ENCODE data around the gene RBM26.

RBM26 gene

DNA sequence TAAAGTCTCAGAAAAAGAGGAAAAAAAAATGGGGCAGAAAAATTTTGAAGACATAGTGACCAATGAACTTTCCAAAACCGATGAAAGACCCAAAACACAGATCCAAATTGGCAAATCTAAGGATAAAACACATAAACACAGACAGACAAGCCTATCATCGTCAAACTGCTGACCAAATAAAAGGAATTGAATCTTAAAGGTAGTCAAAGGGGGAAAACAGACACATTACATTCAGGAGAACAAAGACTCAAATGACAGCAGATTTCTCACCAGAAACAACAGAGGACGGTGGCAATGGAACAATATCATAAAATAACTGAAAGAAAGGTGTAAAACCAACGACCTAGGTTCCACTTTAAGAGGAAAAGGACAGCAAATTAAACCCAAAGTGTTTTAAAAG lies 10.2 kb downstream of the RBM26 start:
- TF ChIP-seq ARNTL (CRISPR knock-in tag; IDR thresholded peaks at IDR 0.05; ENCODE audit: borderline replicate concordance, low read depth): no peak
- TF ChIP-seq SNAI2 (CRISPR knock-in tag; IDR thresholded peaks at IDR 0.05): no peak
- no peak for TF ChIP-seq PPARA (CRISPR knock-in tag; IDR thresholded peaks at IDR 0.05; ENCODE audit: borderline replicate concordance)
- TF ChIP-seq ZC3H10 (CRISPR knock-in tag; IDR thresholded peaks at IDR 0.05): no peak
- TF ChIP-seq ZNF8 (CRISPR knock-in tag; IDR thresholded peaks at IDR 0.05): no peak
- TF ChIP-seq, protein P1, sequence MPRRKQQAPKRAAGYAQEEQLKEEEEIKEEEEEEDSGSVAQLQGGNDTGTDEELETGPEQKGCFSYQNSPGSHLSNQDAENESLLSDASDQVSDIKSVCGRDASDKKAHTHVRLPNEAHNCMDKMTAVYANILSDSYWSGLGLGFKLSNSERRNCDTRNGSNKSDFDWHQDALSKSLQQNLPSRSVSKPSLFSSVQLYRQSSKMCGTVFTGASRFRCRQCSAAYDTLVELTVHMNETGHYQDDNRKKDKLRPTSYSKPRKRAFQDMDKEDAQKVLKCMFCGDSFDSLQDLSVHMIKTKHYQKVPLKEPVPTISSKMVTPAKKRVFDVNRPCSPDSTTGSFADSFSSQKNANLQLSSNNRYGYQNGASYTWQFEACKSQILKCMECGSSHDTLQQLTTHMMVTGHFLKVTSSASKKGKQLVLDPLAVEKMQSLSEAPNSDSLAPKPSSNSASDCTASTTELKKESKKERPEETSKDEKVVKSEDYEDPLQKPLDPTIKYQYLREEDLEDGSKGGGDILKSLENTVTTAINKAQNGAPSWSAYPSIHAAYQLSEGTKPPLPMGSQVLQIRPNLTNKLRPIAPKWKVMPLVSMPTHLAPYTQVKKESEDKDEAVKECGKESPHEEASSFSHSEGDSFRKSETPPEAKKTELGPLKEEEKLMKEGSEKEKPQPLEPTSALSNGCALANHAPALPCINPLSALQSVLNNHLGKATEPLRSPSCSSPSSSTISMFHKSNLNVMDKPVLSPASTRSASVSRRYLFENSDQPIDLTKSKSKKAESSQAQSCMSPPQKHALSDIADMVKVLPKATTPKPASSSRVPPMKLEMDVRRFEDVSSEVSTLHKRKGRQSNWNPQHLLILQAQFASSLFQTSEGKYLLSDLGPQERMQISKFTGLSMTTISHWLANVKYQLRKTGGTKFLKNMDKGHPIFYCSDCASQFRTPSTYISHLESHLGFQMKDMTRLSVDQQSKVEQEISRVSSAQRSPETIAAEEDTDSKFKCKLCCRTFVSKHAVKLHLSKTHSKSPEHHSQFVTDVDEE (CRISPR knock-in tag; IDR thresholded peaks at IDR 0.05): no peak
- TF ChIP-seq BACH2 (CRISPR knock-in tag; IDR thresholded peaks at IDR 0.05; ENCODE audit: borderline replicate concordance): no peak
- TF ChIP-seq, protein P2, sequence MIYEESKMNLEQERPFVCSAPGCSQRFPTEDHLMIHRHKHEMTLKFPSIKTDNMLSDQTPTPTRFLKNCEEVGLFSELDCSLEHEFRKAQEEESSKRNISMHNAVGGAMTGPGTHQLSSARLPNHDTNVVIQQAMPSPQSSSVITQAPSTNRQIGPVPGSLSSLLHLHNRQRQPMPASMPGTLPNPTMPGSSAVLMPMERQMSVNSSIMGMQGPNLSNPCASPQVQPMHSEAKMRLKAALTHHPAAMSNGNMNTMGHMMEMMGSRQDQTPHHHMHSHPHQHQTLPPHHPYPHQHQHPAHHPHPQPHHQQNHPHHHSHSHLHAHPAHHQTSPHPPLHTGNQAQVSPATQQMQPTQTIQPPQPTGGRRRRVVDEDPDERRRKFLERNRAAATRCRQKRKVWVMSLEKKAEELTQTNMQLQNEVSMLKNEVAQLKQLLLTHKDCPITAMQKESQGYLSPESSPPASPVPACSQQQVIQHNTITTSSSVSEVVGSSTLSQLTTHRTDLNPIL (CRISPR knock-in tag; IDR thresholded peaks at IDR 0.05; ENCODE audit: low read depth): no peak
- no peak for TF ChIP-seq ZNF70 (CRISPR knock-in tag; IDR thresholded peaks at IDR 0.05)
- TF ChIP-seq ISL1 (CRISPR knock-in tag; IDR thresholded peaks at IDR 0.05): no peak
- TF ChIP-seq TCF4 (CRISPR knock-in tag; IDR thresholded peaks at IDR 0.05; ENCODE audit: borderline replicate concordance): no peak
- TF ChIP-seq TOX (CRISPR knock-in tag; IDR thresholded peaks at IDR 0.05; ENCODE audit: borderline replicate concordance): no peak
- no peak for TF ChIP-seq ZFP3 (CRISPR knock-in tag; IDR thresholded peaks at IDR 0.05)
- TF ChIP-seq, protein P3, sequence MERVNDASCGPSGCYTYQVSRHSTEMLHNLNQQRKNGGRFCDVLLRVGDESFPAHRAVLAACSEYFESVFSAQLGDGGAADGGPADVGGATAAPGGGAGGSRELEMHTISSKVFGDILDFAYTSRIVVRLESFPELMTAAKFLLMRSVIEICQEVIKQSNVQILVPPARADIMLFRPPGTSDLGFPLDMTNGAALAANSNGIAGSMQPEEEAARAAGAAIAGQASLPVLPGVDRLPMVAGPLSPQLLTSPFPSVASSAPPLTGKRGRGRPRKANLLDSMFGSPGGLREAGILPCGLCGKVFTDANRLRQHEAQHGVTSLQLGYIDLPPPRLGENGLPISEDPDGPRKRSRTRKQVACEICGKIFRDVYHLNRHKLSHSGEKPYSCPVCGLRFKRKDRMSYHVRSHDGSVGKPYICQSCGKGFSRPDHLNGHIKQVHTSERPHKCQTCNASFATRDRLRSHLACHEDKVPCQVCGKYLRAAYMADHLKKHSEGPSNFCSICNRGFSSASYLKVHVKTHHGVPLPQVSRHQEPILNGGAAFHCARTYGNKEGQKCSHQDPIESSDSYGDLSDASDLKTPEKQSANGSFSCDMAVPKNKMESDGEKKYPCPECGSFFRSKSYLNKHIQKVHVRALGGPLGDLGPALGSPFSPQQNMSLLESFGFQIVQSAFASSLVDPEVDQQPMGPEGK (CRISPR knock-in tag; IDR thresholded peaks at IDR 0.05; ENCODE audit: borderline replicate concordance): no peak
- no peak for TF ChIP-seq ZNF565 (CRISPR knock-in tag; conservative IDR thresholded peaks at IDR 0.05; ENCODE audit: low read depth)
- TF ChIP-seq RARB (CRISPR knock-in tag; IDR thresholded peaks at IDR 0.05): no peak
- TF ChIP-seq CSDC2 (CRISPR knock-in tag; IDR thresholded peaks at IDR 0.05): no peak
- ATAC-seq: no peak

DNA sequence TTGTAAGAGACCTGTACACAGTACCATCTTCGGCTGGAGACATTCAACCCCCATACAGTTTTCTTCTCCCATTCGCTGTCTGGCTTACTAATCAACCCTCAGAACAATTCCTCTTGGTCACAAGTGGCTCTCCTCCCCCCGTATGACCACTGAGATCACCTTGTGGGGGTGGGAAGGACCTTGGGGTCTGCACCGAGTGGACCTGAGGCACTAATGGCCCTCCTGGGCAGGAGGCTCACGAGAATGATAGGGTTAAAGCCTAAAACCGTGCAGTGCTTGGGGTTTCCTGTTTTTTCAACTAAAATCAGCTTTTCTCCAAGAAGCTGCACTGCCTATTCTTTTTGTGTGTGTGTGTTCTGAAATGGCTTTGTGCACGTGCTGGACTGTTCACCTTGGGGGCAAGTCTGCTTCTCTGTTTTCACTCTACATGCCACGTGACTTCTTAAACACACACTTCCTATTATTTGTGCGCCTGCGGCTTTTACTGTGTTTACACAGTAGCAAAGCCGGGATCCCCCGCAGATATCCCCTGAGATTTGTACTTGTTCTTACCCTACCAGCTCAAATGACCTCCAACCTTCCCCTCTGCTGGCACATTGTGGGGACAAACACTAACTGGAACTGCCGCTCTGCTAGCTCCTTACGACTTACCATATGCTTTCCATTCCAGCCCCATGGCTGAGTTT lies 12.3 kb downstream of the RBM26 start:
- ATAC-seq: no peak
- TF ChIP-seq ZNF565 (CRISPR knock-in tag; conservative IDR thresholded peaks at IDR 0.05; ENCODE audit: low read depth): no peak
- TF ChIP-seq, protein P1 (CRISPR knock-in tag; IDR thresholded peaks at IDR 0.05): no peak
- no peak for TF ChIP-seq ISL1 (CRISPR knock-in tag; IDR thresholded peaks at IDR 0.05)
- TF ChIP-seq BACH2 (CRISPR knock-in tag; IDR thresholded peaks at IDR 0.05; ENCODE audit: borderline replicate concordance): no peak
- TF ChIP-seq, protein P3 (CRISPR knock-in tag; IDR thresholded peaks at IDR 0.05; ENCODE audit: borderline replicate concordance): no peak
- no peak for TF ChIP-seq ARNTL (CRISPR knock-in tag; IDR thresholded peaks at IDR 0.05; ENCODE audit: borderline replicate concordance, low read depth)
- TF ChIP-seq ESRRG (CRISPR knock-in tag; IDR thresholded peaks at IDR 0.05): no peak
- no peak for TF ChIP-seq RARB (CRISPR knock-in tag; IDR thresholded peaks at IDR 0.05)
- TF ChIP-seq ZFP30 (CRISPR knock-in tag; IDR thresholded peaks at IDR 0.05): no peak
- TF ChIP-seq, protein P4, sequence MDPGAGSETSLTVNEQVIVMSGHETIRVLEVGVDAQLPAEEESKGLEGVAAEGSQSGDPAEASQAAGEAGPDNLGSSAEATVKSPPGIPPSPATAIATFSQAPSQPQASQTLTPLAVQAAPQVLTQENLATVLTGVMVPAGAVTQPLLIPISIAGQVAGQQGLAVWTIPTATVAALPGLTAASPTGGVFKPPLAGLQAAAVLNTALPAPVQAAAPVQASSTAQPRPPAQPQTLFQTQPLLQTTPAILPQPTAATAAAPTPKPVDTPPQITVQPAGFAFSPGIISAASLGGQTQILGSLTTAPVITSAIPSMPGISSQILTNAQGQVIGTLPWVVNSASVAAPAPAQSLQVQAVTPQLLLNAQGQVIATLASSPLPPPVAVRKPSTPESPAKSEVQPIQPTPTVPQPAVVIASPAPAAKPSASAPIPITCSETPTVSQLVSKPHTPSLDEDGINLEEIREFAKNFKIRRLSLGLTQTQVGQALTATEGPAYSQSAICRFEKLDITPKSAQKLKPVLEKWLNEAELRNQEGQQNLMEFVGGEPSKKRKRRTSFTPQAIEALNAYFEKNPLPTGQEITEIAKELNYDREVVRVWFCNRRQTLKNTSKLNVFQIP (CRISPR knock-in tag; IDR thresholded peaks at IDR 0.05; ENCODE audit: borderline replicate concordance, low read depth): no peak
